Right lung (tissue), 5 donors: ENCODE measurements around the gene CLEC4G. TPM values are rescaled to one million over a fixed set of nuclear protein-coding genes. Genes with fewer than 3 reads are reported as not detected.
A peak's percentile ranks its signal among the peaks of the same experiment; 100 is the strongest.

Source experiments
- DNase-seq, 2 donors: peaks; one replicate each; pipeline ENCODE4 v3.0.0-alpha.2; 2013
- polyA plus RNA-seq, 5 donors: library from polyadenylated mRNA; unstranded; fragments of 120-200 nt; gene quantifications; one replicate each; pipeline versions ENCODE4 v1.2.1 to v1.2.3, GENCODE V29; 2013; ENCODE audit warnings: inconsistent platforms in 1 of 5, low replicate concordance in 1 of 5; ENCODE audit not compliant: insufficient read length in 5 of 5, insufficient read depth in 1 of 5

Gene CLEC4G
- polyA plus RNA-seq, 5 donors = 0.25 to 0.31 (median 0.28) TPM; not detected in 2

- DNase-seq = no peak
Measured at GRCh38 chr19:7698583-7698982, 33.3 kb downstream of the CLEC4G start.

- DNase-seq = no peak
Measured at GRCh38 chr19:7697721-7698287, 34.1 kb downstream of the CLEC4G start.

GRCh38 chr19:7694499-7694898 lies 37.4 kb downstream of the CLEC4G start:
- DNase-seq = no peak

DNA sequence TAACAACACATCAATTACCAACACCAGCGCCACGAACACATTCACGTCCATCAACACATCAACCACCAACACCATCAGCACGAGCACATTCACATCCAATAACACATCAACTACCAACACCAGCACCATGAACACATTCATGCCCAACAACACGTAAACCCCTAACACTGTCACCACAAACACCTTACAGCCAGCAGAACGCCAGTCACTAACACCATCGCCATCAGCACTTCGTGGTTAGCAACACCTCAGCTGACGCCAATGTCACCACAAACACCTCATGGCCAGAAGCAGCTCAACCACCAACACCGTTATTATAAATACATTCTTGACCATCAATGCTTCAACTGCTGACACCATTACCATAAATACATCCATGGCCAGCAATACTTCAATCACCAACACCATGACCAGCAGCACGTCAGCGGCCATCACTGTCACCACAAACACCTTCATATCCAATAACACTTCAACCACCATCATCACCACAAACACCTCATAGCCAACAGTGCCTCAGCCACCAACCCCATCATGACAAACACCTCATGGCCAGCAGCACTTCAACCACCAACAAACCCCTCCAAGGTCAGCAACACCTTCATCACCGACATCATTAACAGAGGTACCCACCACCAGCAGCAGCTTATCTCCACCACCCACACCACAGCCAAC lies 39.4 kb downstream of the CLEC4G start:
- DNase-seq = no peak

DNA sequence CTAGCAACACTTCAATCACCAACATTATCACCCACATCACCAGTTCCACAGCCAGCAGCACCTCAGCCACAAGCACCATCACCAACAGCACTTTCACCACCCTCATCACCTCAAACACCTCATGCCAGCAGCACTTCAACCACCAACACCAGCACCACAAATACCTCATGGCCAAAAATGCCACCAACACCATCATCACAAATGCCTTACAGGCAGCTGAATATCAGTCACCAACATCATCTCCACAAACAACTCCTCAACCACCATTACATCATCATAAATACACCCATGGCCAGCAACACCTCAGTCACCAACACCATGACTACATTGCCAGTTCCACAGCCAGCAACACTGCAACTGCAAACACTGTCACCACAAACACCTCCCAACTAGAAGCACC lies 40.4 kb downstream of the CLEC4G start:
- DNase-seq = no peak

DNA sequence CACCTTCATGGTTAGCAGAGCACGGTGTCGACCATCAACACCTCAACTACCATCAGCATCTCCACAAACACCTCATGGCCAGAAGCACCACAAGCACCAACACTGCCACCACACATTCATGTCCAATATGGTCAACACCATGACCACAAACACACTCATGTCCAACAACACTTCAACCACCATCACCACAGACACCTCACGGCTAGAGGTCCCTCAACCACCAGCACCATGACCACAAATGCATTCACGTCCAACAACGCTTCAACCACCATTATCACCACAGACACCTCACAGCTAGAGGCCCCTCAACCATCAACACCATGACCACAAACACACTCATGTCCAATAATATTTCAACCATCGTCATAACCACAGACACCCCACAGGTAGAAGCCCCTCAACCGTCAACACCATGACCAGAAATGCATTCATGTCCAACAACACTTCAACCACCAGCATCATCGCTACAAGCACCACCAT lies 41.1 kb downstream of the CLEC4G start:
- DNase-seq = no peak

DNA sequence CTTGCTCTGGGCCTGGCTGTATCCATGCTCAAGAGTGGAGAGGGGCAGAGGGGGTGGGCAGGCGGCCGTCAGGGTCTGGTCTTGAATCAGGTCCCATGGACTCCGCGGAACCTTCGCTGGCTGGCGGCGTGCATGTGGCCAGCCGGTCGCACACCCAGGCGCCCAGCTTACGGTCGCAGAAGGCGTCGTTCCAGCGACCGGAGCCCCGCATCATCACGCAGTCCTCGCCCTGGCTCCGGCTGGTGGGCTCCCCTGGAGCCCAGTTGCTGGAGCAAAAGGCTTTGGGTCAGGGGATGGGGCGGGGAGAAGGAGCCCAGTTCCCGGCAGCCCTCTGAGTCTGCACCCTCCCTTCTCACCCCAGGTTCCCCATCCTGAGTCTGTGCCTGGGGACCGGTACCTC lies 42.7 kb downstream of the CLEC4G start:
- no peak for DNase-seq

GRCh38 chr19:7687177-7687576 lies 44.7 kb downstream of the CLEC4G start:
- no peak for DNase-seq

DNA sequence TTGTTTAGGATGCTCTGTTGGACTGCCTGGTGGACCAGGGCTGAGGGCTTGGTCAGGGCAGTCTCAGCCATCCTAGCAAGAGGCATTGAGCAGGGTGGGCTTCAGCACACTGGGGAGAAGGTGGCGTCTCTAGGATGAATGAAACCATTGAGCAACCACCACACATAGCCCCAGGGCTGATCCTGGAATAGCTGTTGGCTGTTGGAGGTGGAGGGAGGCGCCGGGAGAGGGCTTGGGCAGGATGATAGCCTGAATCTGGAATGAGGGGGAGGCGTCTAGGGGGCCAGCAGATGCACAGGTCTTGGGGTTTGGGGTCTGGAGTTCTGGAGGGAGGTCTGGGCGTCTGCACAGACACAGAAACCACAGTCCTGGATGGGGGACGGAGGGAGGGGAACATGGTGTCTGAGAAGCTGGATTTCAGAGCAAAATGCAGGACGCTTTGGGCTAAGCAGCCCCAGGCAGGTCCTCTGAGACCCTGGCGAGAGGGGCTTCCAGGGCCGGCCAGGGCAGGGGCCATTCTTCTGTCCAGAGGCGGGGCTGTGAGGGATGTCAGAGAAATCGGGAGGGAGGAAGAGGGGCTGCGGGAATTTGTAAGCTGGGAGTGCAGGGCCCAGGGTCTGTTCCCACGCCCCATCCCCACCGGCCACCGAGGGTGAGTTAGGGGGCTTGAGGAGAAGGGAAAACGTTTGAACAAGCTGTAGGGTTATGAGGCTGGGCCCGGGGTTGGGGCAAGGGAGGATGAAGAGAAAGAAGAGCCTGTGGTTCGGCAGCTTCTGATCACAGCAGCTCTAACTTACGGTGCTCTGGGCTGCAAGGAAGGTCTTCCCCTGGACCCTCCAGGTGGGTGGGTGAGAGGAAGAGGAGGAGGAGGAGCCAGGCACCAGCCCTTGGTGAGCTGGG lies 46.1 kb downstream of the CLEC4G start:
- no peak for DNase-seq

DNA sequence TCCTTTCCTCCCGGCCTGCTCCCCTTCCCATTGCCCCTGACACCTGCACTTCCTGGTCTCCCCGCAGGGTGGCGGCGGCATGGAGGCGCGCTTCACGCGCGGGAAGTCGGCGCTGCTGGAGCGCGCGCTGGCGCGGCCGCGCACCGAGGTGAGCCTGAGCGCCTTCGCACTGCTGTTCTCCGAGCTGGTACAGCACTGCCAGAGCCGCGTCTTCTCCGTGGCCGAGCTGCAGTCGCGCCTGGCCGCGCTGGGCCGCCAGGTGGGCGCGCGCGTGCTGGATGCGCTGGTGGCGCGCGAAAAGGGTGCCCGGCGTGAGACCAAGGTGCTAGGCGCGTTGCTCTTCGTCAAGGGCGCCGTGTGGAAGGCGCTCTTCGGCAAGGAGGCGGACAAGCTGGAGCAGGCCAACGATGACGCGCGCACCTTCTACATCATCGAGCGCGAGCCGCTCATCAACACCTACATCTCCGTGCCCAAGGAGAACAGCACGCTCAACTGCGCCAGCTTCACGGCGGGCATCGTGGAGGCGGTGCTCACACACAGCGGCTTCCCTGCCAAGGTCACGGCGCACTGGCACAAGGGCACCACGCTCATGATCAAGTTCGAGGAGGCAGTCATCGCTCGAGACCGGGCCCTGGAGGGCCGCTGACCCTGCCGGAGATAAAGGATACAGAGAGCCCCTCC lies 49.6 kb downstream of the CLEC4G start:
- no peak for DNase-seq

DNA sequence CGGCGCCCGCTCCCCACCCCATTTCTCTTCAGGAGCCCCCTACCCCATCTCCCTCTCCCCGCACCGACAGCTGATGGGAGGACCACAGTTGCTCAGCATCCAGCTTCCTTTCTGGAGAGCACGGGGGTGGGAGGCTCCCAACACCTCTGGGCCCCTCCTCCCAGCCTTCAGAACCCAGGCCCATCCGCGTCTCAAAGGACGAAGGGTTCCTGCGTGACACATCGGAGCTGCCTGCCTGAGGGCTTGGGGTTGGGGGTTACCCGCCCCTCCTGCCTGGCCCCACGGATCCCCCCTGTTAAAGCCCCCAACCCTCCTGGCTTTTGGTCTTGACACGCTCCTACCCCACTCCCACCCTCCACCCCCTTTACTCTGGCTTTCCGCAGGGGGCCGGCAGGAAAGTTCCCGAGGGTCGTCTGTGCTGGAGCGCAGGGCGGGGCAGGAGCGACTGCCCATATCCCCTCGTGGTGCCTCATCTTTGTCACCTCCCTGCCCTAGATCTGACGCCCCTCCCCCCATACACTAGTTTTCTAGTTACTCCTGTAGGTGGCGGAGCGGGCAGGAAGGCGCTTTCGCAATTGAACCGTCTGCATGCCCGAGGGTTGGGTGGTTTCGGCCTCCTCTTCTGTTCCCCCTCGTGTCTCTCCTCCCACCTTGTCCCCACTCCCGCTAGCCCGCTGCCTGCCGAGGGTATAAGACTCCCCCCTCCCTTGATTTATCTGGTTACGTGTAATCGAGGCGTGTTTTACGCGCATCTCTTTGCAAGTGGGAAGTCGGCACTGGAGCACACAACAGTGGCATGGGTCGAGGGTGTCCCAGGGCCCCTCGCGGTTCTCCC lies 50.4 kb downstream of the CLEC4G start:
- DNase-seq = peak; percentile 56 to 71

- DNase-seq = peak; percentile 86 to 89
Measured at GRCh38 chr19:7680606-7681339, 51.1 kb downstream of the CLEC4G start, which contains the start of gene TRAPPC5. TSS of gene TRAPPC5 (plus strand) at chr19:7680833. CDS start at chr19:7682254, 1,421 bp downstream.

DNA sequence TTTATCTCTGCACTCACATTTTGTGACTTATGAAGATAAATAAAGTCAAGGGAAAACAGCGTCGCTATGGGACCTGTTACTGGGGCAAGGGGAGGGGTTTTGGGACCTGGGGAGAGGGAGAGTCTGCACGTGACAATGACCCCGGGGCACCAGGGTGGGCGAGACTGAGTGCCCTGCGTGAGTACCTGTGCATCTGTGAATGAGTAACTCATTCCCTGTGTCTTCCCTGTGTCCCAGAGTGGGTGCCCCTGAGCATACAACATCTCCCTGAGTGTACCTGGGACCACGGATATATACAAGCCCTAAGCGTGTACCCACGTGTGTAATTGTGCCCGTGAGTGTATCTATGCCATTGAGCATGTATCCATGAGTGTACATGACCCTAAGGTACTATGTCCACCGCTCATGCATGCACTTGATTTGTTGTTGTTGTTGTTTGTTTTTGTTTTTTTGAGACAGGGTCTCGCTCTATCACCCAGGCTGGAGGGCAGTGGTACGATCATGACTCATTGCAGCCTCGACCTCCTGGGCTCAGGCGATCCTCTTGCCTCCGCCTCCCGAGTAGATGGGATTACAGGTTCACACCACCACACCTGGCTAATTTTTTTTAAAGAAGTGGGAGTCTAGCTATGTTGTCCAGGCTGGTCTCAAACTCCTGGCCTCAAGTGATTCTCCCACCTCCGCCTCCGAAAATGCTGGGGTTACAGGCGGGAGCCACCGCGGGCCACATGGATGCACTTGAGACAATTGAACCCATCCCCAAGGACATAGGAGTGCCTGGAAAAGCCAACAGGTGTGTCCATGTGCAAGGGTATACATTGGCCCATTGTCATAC lies 51.9 kb downstream of the CLEC4G start:
- no peak for DNase-seq

- DNase-seq = no peak
Measured at GRCh38 chr19:7678971-7679751, 52.7 kb downstream of the CLEC4G start.
